NCI-H510A (cell line): Measurements from ENCODE around the gene DOCK11.

ENCODE experiments used
- DNase-seq: peaks from one replicate; lab custom pipeline; 2025; lab: John Stamatoyannopoulos, UW

DOCK11 gene

DNA sequence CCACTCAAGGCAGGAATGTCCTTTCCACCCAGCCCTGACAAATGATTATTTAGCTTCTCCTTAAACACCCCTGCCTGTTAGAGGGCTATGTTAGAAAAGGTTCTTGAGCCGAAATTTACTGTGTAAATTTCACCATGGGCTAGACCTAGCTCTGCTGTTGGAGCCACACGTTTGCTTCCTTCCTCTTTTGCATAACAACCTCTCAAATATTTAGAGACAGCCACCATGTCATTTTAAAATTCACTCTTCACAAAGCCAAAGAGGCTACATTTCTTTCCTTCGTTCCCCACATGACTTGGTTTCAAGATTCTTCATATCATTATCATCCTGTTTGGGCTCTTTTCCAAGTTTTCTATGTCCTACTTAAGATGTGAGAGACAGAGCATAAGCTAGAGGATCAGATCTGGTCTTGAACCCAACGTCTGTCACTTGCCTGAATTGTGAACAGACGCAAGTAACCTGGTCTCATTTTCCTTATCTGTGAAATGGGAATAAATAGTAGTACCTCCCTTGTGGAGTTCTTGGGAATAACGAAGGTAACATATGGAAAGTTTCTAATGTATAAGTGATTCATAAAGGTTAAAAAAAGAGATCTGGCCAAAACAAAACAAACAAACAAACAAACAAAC is 6.7 kb downstream of the DOCK11 start:
- DNase-seq = no peak

DNA sequence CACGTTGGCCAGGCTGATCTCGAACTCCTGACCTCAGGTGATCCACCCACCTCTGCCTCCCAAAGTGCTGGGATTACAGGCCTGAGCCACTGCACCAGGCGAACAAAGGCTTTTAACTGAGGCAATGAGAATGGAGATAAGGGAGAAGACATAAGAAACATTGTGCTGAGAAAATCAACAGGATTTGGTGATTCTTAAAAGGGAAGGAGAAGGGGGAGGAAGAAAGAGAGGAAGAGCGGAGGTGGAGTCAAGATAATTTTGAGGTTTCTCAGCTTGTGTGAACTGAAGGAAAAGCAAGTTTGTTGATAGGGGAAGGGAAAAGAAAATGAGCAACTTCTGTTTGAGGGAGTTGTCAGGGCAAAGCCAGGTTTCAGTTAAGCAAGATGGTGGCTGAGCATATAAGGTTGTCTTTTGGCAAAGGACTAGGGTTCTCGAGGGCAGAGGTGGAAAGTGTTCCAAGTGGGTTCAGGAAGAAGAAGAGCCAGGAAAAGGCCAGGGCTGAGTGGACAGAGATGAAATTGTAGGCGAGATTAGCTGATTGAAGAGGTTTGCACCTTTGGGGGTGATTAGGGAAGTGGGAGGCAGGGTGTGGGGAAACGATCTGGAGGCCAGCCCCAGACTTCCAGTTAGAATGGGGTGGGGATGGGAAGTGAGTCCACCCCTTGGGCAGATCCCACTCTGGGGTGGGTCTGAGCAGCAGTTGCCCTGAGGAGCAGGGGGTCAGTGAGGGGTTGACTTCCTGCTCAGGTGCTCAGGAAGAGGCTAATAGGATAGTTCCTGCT is 7.8 kb downstream of the DOCK11 start:
- no peak for DNase-seq

DNA sequence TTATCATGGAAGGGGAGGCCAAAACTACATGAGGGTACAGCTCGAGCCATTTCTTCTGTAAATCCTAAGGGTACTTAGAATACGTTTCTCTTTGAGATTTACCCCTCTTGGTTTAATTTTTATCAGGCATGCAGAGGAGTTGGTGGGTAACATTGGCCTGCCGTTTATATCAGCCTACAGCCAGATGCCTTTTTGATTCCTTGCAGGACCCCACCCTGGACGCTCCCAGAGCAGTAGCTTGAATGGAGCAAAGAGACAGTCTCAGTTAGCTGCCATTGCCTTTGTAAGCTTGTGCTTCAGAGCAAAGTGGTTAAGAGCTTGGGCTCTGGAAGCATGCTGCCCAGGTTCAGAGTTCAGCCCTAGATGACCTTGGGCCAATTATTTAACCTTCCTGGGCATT is 9.0 kb downstream of the DOCK11 start:
- no peak for DNase-seq

DNA sequence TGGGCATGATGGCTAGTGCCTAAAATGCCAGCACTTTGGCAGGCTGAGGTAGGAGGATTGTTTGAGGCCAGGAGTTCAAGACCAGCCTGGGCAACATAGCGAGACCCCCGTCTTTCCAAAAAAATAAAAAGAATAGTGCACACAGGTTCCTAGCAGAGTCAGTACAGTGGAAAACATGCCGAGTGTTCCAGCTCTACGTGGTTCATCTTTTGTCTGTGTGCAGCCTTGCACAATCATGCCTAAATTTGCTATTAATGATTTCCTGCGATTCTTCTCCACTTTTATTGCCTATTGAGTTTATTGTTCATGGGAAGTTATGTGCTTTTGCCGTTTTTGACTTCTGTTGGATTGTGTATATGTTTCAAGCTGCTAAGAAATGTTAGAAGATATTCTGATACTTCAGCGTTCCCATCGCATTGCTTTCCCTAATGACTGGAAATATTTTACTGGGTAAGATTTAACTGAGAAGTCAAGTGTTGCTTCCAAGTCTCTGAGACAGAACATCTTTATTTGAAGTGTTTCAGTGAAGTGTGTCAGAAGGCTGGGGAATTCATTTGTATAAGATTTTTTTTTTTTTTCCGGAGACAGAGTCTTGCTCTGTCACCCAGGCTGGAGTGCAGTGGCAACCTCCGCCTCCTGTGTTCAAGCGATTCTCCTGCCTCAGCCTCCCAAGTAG is 11.3 kb downstream of the DOCK11 start:
- DNase-seq = no peak

DNA sequence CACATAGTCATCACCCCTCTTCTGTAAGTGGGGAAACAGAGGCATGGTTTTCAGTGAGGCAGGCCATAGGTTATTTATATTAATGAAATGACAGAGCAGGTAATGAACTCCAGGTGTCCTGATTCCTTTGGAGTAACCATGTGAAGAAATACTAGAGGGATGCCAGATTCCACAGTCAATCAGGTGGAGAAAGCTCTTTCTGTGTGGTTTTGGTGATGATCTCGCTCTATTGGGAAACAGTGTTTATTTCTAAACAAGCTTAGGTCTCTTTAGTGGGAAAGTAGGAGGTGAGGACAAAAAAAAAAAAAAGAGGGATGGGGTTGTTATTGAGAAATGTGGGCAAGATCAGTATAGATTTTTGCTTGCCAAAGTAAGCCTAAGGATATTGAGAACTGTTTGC is 12.2 kb downstream of the DOCK11 start:
- no peak for DNase-seq

DNA sequence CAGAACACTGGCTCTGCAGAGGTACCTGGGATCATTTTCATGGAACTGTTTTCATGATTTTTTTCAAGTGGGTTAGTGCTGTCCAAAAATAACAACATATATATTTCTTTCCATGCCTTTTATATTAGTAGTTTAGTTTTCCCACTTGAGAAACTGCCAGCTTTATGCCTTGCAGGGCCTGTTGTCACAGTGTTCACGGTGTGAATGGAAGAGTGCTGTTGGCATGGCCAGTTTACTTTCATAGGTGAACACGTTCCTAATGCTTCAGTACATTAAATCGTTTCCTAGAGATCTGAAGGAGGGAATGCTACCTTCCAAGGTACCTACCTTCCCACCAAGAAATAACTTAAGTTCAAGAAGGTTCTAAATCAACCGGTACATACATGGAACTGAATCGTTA is 12.6 kb downstream of the DOCK11 start:
- no peak for DNase-seq

DNA sequence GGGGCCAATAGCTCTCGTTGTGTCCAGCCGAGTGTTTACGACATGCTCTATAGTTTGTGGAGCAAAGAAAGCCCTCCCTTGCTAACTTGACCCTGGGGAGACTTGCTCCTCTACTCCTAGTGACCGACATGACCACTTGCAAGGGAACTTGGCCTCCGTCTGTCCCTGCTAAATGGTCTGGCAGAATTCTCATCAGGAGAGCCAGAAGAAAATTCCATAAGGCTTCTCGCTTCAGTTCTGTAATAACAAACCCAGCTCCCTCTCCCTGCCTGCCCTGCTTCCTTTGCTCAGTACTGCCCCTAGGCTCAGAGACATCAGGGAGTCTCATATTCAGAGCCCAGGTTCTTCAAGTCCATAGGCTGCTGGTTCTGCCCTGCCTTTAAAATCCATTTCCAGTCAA is 13.0 kb downstream of the DOCK11 start:
- no peak for DNase-seq

DNA sequence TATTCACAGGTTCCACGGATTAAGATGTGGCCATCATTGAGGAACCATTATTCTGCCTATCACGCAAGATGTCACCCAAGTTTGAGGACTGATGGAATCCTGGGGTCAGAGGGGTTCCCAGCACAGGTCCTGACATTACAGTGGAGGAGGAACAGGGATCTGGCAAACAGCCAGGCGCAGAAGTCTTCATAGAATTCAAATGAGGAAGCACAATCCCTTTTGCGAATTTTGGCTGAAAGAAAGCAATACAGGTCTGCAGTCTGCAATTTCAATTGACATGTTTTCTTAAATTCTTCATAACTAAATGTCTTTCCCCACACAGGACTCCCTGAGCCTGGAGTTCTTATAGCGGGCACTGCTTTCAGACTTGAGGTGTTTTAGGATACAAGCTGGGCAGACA is 14.5 kb downstream of the DOCK11 start:
- DNase-seq = no peak

DNA sequence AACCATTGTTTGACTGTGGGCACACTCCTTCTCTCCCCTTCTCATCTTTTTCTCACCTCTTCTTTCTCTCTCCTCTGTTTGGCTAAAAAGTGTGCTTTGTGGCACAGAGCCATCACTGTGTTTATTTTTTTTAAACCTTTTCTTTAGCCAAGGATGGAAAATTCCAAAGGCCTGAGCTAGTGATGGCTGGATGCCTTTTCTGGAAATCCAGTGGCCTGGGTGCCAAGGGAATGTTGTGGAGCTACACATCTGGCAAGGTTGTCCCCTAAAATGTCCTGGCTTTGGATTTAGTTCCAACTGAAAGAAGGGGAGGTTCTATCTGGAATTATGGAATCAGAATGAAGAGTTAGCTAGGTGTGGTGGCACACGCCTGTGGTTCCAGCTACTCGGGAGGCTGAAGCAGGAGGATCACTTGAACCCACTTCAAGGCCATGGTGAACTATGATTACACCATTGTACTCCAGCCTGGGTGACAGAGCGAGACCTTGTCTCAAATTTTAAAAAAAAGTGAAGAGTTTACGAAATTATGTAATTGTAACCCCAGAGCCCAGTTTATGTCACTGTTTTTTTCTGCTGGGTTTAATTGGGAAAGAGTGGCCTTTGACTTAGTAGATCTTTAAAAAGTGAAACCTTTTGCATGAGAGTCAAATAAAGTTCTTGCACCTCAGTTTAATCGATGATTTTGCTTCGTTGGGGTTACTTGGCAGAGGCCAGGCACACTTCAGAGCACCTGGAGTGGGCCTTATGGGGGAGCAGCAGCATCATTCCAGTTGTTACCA is 17.7 kb downstream of the DOCK11 start:
- DNase-seq = no peak

DNA sequence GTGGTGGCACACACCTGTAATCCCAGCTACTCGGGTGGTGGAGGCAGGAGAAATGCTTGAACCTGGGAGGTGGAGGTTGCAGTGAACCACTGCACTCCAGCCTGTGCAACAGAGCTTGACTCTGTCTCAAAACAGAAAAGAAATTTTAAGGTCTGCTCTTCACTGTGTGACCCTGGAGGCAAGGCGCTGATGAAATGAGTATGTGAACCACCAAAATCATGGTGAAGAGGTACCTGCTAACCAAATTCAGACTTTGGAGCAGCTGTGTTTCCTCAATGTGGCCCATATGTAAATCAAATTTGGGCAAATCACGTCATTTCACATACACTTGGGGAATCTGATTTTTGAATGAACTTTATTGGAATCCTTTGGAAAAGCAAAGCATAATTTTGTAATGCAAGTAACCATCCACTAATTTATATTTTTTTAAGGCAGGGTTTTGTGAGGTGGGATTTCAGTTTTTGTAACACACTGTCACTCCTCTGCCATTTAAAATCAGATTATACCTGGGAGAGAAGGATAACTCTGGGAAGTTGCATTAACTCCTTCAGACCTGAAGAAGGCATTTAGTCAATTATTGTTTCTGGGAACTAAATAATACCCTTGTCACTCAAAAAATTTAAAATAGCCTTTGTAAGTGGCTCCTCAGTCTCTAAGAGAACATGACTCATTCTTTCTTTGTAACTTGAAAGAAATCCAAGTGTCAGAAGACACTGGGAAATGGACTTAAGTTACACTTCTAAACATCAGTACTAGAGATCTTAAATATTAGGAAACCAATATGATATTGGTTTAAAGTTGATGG is 24.0 kb downstream of the DOCK11 start:
- DNase-seq = no peak

DNA sequence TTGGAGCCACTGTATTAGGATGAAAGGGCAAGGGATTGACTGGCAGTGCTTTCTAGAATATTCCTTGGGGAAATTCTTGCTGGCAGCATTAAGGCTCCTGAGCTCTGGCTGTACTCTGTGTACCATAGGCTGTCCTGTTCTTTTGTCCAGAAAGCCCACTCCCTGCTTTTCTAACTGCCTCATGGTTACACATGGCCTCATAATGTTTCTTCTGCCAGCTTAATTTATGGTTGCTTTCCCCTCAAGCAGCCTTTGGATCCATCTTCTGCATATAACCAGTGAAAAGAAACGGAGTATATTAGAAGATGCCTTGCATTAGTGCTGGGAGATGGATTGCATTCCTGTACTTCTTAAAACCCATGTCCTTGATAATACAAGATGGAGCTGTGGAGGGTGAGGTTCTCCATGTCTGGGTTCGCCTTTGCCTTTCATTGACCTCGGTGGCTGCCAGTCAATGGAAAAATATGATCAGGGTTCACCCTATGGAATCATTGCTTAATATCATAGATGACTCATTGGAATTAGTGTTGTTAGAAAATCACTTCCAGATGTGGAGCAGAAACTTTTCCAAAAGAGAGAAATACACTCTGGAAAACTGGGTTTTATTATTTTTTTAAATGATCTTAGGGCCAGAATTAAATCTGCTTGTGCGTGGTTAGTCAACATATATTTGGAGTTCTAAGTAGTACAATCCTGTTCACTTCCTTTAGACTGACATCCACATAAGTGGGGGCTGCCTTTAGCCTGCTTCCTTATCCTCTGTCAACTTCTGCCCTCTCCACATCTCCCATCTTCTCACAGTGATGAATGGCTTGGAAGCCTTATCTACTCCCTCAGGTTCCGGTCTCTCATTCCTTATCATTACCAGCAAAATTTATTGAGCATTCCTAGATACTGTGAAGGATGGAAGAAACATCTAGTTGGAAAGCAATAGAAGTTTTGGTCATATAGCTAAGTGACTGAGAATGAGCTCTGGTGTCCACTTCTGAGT is 24.9 kb downstream of the DOCK11 start:
- no peak for DNase-seq

DNA sequence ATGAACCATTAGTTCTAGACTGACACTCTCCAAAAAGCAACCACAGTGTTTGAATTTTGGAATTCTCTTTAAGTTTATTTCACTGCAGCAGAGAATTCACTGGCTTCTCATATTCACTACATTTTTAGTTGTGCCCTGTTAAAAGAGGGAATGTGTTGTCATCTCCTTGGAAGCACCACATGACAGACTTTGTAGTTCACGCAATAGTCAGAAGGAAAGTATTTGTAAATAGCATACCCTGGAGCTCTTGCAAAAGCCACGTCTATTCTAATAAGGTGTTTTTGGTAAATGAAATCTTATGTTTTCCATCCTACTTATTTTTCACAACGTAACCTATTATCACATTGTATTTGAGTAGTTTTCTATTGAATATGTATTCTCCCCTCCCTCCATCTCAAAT is 25.8 kb downstream of the DOCK11 start:
- DNase-seq = no peak

DNA sequence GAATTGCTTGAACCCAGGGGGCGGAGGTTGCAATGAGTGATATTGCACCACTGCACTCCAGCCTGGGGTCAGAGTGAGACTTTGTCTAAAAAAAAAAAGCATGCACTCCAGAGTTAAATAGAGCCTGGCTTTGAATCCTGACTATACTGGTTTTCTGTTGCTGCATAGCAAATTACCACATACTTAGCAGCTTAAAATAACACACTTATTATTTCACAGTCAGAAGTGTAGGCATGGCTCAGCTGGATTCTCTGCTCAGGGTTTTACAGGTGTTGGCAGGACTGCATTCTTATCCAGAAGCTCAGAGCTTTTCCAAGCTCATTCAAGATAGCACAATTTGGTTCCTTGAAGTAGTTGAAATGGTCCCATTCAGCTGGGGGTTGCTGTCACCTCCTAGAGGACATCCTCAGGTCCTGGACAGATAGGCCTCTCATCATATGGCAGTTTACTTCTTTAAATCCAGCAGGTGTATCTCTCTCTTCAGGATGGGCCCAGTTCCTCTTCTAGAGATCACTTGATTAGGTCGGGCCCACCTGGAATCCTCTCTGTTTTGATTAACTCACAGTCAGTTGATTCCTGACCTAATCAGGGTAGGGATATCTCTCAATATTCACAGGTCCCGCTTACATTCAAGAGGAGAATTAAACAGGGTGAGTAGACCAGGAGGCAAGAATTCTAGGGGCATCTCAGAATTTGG is 26.8 kb downstream of the DOCK11 start:
- DNase-seq = no peak

DNA sequence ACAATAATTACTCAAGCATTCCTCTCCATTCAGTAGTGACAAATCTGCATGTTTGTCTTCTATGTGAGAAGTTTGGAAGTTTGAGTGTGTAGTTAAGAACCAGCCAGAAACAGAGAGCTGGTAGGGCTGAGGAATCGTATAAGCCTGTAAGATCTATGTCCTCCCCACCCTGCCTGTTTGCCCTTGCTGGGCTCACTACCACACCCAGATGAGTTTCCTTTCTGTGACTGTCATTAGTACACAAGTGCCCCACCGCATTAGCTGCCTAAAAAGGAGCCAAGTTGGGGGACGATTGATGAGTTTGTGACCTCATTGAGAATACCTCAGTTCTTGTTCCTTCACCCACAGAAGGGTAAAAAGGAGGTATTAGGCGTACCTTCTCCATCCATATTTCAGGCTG is 28.3 kb downstream of the DOCK11 start:
- no peak for DNase-seq

DNA sequence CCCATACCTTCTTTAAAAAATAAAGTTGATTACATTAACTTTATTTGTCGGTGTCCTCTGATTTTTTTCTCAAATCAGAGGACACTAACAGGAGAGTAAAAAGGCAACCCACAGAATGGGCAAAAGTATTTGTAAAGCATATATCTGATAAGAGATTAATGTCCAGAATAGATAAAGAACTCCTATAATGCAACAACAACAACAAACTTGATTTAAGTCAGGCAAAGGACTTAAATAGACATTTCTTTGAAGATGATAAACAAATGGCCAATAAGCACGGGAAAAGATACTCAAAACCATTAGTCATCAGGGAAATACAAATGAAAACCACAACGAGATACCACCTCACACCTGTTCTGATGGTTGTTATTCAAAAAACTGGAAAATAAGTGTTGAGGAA is 28.7 kb downstream of the DOCK11 start:
- DNase-seq = no peak

DNA sequence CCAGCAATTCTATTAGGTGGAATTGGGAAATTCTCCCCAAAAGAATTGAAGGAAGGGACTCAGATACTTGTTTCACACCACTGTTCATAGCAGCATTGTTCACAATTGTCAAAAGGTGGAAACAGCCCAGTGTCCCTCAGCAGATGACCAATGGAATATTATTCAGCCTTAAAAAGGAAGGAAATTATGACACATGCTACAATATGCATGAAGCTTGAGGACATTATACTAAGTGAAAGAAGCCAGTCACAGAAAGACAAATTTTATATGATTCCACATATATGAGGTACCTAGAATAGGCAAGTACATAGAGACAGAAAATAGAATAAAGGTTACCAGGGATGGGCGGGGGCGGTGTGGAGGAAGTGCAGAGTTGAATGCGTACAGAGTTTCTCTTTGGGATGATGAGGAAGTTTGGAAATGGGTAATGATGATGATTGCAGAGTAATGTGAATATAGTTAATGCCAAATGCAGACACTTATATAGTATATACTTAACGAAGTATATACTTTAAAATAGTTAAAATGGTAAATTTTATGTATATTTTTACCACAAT is 29.6 kb downstream of the DOCK11 start:
- no peak for DNase-seq

DNA sequence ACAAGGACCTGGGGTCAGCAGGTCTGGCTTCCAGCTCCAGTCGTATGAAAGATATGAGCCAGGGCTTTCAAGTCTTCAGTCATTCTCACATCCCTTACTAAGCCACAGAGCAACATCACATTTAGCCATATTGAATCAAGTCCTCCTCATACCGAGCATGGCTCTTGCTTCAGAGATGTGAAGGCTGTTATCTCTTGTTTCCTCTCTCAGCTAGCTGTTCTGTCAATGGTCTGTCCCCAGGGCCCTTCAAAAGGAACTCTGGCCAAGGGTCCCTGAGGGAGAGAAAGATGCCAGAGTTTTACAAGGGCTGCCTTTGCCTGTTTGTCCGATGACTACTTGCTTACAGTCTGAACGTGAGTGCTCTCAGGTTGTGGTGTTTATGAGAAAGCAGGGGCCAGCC is 30.5 kb downstream of the DOCK11 start:
- no peak for DNase-seq

DNA sequence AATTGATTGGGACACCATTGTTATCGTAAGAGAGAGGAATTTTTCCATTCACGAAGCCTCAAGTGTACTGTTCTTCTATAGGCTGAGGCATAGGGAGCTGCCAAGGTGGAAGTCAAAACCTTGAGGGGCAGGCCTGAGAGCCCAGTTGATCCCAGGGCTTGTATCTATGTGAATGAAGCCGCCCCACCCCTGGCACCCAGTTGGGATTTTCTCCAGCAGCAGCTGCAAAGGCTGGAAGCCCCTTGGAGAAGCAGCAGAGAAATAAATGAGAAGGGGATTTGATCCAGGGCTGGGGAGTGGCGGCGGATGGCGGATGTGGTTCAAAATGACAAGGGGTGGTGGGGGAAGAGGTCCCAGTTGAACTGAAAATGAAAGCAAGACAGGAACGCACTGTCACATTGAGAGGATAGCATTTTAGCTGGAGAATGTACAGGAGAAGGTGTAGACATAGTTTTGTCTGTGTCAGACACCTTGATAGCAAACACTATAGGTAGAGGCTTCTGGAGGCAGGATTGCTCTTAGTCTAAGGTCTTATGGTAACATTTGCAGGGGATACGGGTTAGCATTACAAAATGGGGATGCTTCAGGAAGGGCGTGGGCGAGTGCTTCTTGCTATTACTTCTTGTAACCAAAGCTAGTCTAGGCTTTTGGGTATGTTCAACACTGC is 32.6 kb downstream of the DOCK11 start:
- DNase-seq = no peak
